ENCODE data around the gene ZNF521.
"Not testable (repeated sequence)": the region's sequence is repeated elsewhere in the genome, so short reads cannot be mapped to it uniquely, and the experiment has no call there.

The ZNF521 gene

DNA sequence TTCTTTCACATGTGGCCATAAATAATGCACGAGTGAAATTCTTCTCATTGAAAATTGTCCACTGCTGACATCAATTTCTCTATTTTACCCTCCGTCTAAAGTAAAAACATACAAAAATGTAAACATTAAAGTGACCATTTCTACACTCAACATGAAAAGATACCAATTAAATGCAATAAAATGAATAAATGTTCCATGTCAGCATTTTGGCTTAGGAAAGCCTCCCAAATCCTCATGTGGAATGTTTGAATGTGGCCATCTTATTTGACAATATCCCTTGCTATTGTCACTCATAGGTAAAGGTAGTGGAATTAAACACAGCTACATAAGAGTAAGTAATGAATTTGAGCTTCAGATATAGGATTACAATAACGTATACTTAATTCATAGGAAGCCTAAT lies 60.8 kb downstream of the ZNF521 start:
- no peak for DNase-seq

DNA sequence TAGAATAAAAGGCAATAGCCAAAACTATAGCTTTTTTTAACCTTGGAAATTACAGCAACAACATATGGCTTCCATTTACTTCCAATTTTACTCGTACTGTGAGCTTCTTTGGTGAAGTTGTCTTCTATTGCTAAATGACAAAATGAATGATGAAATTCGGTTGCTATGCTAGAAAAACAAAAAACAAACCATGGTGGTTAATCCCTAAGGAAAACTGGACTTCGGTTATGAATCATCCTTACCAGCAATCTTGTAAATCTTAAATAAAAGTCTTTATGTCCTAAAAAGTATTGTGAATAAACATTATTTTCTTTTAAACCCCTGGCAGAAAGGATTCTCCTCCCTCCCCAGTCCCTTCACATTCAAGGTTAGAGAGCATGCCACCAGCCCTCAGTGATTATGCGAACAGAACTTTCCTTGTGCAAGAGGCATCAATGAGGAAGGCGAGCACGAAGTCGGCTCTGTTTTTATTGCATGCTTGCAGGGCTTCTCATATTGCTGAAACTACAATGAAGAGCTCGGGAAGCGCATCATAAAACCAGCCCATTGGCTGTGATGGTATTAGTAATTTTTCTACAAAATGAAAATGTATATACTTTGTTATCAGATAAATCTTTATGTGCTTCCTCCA lies 62.9 kb downstream of the ZNF521 start:
- DNase-seq = no peak

DNA sequence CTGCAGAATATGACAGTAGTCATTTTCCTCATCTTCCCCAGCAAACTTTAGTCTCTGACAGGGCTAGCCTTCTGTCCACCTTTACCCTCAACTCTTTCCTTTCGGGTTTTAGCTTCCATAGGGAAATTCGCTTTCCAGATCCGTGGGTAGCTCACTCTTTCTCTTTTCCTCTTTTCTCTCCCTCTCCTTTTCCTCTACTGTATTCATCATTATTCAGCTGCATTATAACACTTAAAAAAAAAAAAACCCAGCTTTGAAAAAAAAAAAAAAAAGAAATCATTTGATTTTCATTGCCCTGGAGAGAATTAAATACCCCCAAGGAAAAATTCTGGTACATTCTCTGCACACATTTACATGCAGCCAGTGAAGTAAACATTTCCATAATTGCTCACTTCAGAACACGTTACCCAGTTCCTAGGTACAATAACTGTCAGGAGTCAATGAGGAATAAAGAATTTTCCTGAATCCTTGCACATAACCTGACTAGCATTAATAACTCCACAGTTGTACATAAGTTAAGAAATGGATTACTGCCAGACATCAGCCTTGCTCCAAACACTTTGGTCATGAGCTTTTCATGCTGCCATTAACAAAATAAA lies 63.5 kb downstream of the ZNF521 start:
- no peak for DNase-seq

DNA sequence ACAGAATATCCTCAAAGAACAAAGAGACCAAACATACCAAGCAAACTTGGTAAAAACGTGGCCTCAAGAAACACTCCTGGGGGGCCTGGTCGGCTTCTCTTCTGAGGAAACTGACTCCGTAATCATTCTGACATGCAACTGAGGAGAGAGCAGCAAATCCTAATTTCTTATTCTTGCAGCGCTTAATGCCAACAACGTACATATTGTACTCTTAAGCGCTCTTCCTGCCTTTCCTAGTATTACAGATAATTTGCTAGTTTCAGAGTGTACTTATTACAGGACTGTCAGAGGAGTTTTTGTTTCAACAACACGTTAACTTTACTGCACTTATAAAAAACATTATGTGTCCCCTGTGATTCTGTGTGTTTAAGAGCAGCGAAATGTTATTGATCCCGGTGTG lies 64.9 kb downstream of the ZNF521 start:
- no peak for DNase-seq

DNA sequence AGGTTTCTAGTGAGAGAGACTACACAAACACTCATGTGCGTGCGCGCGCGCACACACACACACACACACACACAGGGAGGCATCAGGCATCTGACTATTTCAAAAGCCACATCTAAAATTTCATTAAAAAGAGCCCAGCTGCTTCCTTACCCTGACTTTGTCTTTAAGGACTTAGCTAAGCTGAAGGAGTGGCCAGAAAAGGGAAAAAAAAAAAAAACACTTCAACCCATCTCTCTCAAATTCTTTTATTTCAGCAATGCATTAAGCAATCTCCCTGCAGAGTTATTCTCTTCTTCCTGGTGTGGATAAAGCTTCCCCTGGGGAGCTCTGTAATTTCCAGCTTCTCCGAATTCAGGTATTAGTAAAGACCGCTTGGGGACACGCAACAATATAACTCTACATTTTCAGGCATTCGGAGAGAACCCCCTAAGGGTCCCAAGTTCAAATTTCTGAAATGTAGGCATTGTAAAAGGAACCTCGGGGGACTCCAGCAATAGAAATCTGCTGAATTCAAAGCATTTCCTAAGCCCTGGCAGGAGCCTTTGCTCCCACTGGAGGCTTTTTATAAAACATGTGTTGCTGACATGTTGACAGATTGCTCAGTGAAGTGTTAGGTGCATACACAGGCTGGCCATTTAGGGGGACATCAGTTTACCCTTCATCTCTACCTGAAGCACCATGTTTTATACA lies 67.0 kb downstream of the ZNF521 start:
- no peak for DNase-seq

DNA sequence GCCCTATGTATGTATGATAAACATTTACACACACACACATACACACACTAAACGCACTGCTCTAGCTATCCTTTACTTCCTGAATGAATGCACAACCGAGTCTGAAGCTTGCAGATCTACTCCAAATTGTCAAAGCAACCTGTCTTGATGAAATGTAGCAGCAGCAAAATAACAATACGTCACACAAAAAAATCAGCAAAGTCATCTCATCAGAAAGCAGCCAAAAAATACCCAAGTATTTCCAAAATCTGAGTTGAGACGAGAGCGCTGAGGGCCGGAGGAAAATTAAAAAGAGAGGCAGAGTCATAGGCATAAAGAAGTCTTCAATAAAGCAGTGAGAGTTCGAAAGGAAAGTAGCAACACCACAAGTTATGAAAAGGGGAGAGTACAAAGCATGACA lies 67.7 kb downstream of the ZNF521 start:
- DNase-seq = no peak

DNA sequence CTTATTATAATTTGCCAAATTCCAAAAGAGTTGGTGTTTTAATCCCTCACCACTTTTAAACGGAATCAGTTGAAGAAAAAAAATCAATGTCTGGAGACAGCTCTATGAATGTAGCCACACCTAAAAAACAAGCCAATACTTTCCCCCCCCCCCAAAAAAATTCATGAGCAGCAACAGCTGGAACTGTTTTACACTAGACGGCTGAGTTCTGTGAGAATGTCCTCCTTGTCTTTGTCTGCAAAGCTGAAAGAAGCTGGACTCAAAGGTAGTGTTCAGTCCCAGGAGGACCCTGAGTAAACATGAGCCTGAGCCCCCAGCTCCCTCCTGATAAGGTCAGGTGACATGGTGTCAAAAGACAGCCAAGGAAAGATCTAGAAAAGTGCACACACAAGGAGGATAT lies 68.2 kb downstream of the ZNF521 start:
- no peak for DNase-seq

DNA sequence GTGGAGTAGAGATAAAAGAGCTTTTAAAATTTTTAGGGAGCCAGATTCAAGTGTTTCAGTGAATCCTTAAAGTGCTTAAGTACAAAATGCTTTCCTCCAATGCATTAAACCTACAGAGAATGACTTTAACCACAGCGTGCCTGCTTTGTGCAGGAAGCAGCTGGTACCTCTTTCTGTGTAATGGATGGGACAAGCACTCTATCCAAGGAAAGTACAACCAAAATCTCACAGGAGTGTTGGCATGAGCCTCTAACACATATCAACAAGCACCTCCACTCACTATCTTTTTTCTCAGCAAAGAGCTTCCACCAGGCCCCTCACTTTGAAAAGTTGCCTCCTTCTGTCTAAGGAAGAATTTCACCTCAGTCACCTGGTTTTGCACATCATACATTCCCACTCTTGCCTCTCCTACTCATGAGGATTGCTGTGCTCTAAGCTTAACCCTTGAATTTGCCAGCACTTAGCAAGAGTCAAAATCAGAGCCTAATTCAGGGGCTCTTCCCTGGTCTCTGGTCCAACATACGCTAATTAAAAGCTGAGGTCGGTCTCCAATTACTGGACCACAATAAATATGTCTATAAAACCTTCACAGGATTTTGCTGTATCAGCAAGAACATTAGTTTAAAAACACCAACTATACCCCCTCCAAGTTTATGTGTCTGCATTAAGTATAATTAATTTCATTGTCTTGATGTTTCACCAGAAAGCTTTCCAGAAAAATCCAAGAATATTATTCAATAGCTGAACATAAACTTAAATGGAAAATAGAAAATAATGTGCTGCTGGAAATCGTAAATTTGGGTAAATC lies 68.9 kb downstream of the ZNF521 start:
- no peak for DNase-seq

DNA sequence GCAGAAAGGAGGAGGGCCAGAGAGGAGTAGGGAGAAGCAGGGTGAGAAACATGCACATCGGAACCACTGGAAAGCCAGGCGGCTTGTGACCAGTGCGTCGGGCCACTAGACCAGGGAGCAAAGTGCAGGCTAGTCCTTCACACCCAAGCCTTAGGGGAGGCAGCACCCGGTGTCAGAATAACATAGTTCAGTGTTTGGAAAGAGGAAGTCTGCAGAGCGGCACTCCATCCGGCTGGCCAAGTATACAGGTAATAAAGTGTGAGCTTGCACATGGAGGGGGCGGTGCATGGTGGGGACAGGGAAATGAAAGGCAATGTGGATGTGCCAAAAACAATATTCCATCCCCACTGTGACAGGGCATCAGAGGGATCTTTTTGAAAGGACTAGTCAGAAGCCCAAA lies 69.7 kb downstream of the ZNF521 start:
- no peak for DNase-seq

DNA sequence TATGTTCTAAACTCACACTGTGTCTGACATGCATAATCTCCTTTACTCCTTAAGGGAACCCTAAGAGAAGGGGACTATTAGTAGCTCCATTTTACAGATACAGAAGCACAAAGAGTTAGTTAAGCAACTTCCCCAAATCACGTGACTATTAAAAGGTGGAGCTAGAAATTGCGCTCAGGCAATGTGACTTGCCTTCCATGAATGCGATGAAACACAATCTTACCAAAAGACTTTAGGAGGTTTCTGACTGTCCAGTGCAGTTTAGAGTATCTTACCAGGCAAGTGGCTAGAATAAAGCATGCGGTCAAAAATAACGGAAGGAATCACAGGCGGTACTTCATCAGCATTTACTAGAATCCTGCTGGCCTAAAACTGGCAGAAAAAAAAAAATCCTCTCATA lies 70.4 kb downstream of the ZNF521 start:
- no peak for DNase-seq

DNA sequence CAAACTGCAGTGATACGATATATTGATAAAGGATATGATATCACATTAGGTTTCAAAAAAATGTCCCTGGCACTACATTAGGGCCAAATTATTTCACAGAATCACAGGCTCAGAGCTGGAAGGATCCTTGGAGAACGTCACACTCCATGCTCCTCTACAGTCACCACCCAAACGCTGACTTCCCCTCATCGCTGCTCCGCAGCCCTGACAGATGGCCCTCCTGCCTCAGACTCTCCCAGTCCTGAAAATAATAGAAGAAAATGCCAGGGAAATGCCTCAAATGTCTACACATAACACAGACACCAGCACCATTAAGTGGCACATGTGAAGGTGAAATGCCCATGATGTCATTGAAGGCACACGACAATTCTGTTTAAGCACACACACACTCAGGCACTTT lies 72.0 kb downstream of the ZNF521 start:
- DNase-seq = no peak

DNA sequence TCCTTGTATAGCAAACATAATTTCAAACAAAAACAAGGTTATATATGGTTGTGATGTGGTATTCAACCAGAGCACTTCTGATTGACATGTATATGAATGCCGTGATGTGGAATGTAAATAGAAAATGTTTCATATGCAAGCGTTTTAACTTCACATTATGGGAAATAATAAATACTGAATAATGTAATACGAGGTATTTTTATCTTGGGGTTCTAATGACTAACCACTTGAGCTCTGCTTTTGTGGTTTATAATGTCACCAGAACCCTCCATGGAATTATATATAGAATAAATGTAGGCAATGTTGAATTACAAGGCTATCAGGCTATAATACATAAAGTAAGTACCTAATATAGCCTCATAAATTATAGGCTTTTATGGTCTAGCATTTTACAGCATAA lies 72.4 kb downstream of the ZNF521 start:
- no peak for DNase-seq

DNA sequence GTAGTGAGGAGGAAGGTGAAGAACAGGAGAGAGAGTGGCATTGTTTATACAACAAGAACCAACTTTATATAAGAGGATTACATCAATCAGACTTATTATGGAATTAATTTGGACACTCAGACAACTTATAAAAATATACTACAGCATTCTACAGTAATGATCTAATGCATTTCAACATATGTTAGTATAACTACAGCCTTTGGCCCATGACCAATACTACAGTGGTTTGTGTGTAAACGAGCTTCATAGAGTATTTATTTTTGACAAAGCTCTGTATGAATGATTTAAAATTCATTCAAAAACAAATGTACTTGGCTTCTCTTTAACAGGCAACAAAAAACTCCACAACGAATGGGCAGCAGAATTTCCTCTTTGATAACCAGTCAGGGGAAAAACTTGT lies 72.8 kb downstream of the ZNF521 start:
- no peak for DNase-seq

DNA sequence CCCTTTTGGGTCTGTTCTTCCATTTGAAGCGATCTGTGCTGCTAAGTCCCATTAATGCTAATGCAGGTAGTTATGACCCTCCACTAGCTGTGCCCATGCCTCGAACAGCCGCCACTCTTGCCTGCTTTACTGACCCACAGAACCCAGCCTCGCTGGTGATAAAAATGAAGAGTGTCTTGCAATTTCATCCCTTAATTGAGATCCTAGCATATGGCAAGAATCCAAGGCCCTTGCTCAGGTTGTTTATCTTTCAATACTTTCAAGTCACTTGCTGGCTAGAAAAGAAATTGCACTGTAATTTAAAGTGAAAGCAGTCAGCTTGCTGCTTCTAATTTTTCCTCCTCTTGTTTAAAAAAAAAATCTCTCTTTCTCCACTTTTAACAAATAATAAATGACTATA lies 73.6 kb downstream of the ZNF521 start:
- DNase-seq = no peak

DNA sequence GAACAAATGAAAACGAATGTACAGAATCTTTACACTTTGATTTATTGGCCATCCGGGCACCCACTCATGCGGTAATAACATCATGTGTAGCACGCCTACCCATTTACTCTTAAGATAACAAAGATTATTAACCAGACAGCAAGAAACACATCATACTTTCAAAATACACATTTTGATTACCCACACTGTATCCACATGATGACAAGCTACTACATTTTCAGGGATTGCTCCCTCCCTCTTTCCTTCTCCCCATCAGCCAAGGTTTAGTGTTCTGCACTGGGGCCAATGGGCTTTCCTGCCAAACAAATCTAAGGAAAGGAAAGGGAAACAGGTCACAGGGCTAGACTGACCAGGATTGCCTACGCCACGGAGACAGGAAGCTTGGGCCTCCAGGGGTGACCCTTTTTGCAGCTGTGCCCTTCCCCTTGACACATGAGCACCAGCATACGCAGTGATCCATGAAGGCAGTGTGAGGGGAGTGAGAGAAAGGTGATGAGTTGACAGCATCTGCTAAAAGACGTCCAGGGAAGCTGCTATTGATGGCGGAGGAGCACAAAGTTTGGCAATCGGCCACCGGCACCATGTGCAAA lies 76.5 kb downstream of the ZNF521 start:
- no peak for DNase-seq

DNA sequence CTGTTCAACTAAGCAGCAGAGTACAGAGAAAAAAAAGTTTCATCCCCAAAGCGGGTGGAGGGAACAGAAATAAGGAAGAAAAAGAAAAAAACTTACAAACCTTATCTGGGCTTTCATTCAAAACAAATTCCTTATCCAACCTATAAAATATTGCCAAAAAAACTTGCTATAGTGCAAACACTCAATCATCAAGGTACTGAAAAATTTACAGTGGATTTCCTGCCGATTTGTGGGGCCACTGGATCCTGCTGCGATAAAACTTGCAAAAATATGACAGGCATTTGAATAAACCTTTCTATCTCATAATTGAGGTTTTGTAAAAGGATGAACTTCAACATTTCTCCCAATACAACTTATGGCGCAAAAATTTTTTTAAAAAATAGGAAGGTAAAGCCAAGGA lies 77.0 kb downstream of the ZNF521 start:
- no peak for DNase-seq

DNA sequence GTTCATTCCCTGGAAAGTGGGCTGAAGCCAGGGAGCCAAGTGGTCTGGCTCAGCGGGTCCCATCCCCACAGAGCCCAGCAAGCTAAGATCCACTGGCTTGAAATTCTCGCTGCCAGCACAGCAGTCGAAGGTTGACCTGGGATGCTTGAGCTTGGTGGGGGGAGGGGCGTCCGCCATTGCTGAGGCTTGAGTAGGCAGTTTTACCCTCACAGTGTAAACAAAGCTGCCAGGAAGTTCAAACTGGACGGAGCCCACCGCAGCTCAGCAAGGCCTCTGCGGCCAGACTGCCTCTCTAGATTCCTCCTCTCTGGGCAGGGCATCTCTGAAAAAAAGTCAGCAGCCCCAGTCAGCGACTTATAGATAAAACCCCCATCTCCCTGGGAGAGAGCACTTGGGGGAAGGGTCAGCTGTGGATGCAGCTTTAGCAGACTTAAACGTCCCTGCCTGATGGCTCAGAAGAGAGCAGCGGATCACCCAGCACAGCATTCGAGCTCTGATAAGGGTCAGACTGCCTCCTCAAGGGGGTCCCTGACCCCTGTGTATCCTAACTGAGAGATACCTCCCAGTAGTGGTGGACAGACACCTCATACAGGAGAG lies 84.9 kb downstream of the ZNF521 start:
- DNase-seq = not testable (repeated sequence)

DNA sequence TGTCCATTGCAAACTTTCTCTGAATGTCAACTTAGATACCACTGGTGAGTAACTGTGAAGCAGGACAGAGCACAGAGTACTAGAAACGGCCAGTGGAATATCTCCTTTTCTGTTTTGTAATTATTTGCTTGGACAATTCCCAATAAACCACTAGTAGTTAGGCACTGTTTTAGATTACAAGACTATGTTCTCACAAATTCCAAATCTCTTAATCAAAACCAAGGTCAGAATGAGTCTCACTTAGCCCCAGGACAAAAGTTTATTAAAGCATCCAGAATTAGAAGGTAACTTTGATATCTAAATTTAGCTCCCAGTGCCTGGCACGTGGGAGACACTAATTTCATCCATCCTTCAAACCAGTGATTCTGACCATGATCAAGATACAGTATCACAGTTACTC lies 89.0 kb downstream of the ZNF521 start:
- DNase-seq = no peak

DNA sequence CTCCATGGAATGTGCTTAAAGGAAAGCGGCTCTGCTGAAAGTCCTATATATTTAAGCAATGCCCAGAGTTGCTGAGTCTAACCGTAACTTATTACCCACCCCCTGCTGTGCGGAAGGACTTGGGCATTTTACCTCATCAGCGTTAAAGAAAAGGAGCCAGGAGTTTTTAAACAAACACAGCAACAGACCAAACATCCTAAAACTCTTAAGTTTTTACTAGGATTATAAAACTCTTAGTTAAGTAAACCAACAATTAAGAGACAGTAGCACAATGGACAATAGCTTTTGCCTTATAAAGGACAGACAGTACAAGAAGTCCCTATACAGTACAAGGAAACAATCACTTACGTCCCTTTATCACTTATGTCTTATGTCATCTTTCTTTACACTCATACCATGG lies 90.2 kb downstream of the ZNF521 start:
- DNase-seq = no peak

DNA sequence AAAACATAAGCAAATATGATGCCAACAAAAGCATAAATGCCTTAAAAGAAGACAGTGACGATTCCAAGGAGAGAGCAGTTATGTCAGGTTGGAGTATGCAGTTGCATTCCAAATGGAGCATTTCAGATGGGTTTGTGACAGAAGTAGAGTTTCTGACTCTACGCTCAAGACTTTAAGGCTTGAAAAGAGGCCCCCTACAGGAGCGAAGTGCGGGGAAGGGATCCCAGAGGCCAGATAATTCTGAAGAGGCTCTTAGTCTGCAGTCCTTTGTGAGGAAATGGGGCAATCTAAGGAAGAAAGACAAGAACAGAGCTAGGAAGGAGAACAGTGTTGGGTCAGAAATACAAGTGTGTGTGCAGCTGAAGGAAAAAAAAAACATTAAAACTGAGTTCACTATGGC lies 95.5 kb downstream of the ZNF521 start:
- DNase-seq = no peak

DNA sequence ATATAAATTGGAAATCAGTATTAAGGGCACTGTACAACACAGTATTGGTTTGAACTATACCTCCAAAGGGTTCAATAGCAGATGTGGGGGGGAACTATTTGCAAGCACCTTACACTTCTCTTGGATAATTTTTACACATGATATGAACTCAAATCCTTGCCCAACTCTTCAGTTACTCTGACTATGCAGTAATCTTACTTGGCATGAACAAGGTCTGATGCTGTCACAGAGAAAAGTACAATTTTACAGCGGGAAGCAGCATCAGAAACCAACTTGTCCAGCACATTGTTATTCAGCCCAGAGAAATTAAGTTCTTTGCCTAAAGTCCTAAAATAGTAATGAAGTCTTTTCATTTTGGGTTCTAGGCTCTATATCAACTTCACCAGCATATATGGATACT lies 98.2 kb downstream of the ZNF521 start:
- DNase-seq = no peak

DNA sequence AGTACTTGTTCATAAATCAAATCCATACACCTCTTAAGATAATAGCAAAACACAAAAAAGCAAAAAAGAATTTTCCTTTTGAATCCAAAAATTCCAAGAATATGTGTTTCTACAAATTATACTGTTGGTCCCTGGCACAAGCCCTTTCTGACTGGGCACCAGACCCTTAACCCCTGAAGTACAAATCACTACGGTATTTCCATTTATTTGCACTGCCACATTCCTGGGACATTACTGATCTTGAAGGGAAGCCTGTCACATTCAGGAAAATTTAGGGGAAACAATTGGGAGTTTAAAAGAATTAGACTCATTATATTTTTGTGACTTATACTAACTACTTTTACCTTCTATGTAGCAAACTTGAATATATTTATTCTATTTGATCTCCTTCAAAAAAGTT lies 98.8 kb downstream of the ZNF521 start:
- DNase-seq = no peak

Measured in anterior cingulate cortex (tissue), 58 donors.